ENCODE results near the gene ANKRD16. TPM values are rescaled to one million over a fixed set of nuclear protein-coding genes. Genes with fewer than 3 reads are reported as not detected.

ANKRD16 gene
- polyA plus RNA-seq, 3 donors = 1.4 to 2.9 (median 2.1) TPM

GRCh38 chr10:5902511-5903274, 13.0 kb upstream of the ANKRD16 start:
- H3K36me3 ChIP-seq (replicated peaks in 1 of 2; ENCODE audit: control insufficient read depth in 1 of 2, insufficient read depth in 2 of 2, low read length in 2 of 2) = peaks cover 16 to 45% of the 10 kb centered on the region in 2 donors
- H3K4me2 ChIP-seq (replicated peaks; ENCODE audit: extremely low read depth, low read length, poor library complexity, severe bottlenecking) = no peak overlapping the region
- Mint-ChIP-seq H3K27me3 (ENCODE audit: low read depth in 3 of 3) (peaks cover 0 to 2% (median 0%) of the 10 kb centered on the region in 3 donors), H3K4me1 (no peaks in the 10 kb centered on the region), H3K4me3 (no peak overlapping the region), H3K36me3 (peaks cover 39 to 44% of the 10 kb centered on the region in 2 donors), H3K27ac (peak overlapping the region in 1 of 7 donors; percentile 67), H3K9me3 (peaks cover 2 to 10% (median 7%) of the 10 kb centered on the region in 7 donors)
- no peak for TF ChIP-seq CTCF (IDR thresholded peaks at IDR 0.05)
- WGBS (ENCODE audit: insufficient coverage) = 97% methylated on average over 6 of the region's 18 CpGs
- H3K9me3 ChIP-seq (replicated peaks in 1 of 2; ENCODE audit: control insufficient read depth in 1 of 2, insufficient read depth in 1 of 2, low read length in 2 of 2) = peaks cover 5 to 6% of the 10 kb centered on the region in 2 donors
- intact Hi-C loops (cut with micrococcal nuclease) = no loop called here
- no peak for DNase-seq
- H2AFZ ChIP-seq (ENCODE audit: insufficient read depth, low read depth, low read length, poor library complexity, severe bottlenecking) = no peak overlapping the region
- H3K27ac ChIP-seq (ENCODE audit: low read depth in 1 of 2, low read length in 2 of 2) = no peak overlapping the region
- no peak overlapping the region for H3K9ac ChIP-seq (ENCODE audit: insufficient read depth, low read length, poor library complexity, severe bottlenecking)
- H3K27me3 ChIP-seq (ENCODE audit: control insufficient read depth in 2 of 2, insufficient read depth in 2 of 2, low read length in 2 of 2) = no peaks in the 10 kb centered on the region
- no peaks in the 10 kb centered on the region for H3K4me1 ChIP-seq (ENCODE audit: control insufficient read depth in 1 of 2, insufficient read depth in 2 of 2, low read length in 2 of 2)
- H3K4me3 ChIP-seq (replicated peaks in 1 of 3; ENCODE audit: low read depth in 2 of 3, low read length in 3 of 3) = no peak overlapping the region
- H4K20me1 ChIP-seq (ENCODE audit: insufficient read depth, low read length) = peaks cover 45% of the 10 kb centered on the region
- H3K79me2 ChIP-seq (ENCODE audit: insufficient read depth, low read length) = peaks cover 17% of the 10 kb centered on the region

GRCh38 chr10:5900247-5900646, 10.6 kb upstream of the ANKRD16 start:
- Histone ChIP-seq H3K4me3 (replicated peaks in 1 of 3; ENCODE audit: low read depth in 2 of 3, low read length in 3 of 3) (no peak overlapping the region), H3K4me1 (ENCODE audit: control insufficient read depth in 1 of 2, insufficient read depth in 2 of 2, low read length in 2 of 2) (no peaks in the 10 kb centered on the region), H3K79me2 (ENCODE audit: insufficient read depth, low read length) (peaks cover 37% of the 10 kb centered on the region), H4K20me1 (ENCODE audit: insufficient read depth, low read length) (peaks cover 57% of the 10 kb centered on the region), H3K36me3 (replicated peaks in 1 of 2; ENCODE audit: control insufficient read depth in 1 of 2, insufficient read depth in 2 of 2, low read length in 2 of 2) (peaks cover 16 to 48% of the 10 kb centered on the region in 2 donors), H2AFZ (ENCODE audit: insufficient read depth, low read depth, low read length, poor library complexity, severe bottlenecking) (no peak overlapping the region), H3K9me3 (replicated peaks in 1 of 2; ENCODE audit: control insufficient read depth in 1 of 2, insufficient read depth in 1 of 2, low read length in 2 of 2) (peaks cover 7 to 12% of the 10 kb centered on the region in 2 donors), H3K4me2 (replicated peaks; ENCODE audit: extremely low read depth, low read length, poor library complexity, severe bottlenecking) (no peak overlapping the region), H3K27ac (ENCODE audit: low read depth in 1 of 2, low read length in 2 of 2) (no peak overlapping the region), H3K27me3 (ENCODE audit: control insufficient read depth in 2 of 2, insufficient read depth in 2 of 2, low read length in 2 of 2) (no peaks in the 10 kb centered on the region), H3K9ac (ENCODE audit: insufficient read depth, low read length, poor library complexity, severe bottlenecking) (no peak overlapping the region)
- Mint-ChIP-seq H3K36me3 (peaks cover 43 to 47% of the 10 kb centered on the region in 2 donors), H3K27me3 (ENCODE audit: low read depth in 3 of 3) (no peaks in the 10 kb centered on the region), H3K27ac (no peak overlapping the region), H3K9me3 (peaks cover 6 to 14% (median 11%) of the 10 kb centered on the region in 7 donors), H3K4me1 (peaks cover 4% of the 10 kb centered on the region), H3K4me3 (no peak overlapping the region)
- DNase-seq = no peak
- TF ChIP-seq CTCF (IDR thresholded peaks at IDR 0.05) = no peak
- 96% methylated on average over 13 of the region's 13 CpGs for WGBS (ENCODE audit: insufficient coverage)
- intact Hi-C loops (cut with micrococcal nuclease) = no loop called here

Measured in CD14-positive monocyte (primary cell).